Endothelial cell of umbilical vein (primary cell): ENCODE results near the gene MED13. TPM values are rescaled to one million over a fixed set of nuclear protein-coding genes. Genes with fewer than 3 reads are reported as not detected.

Experiments
- BruUV-seq: library from RNA; stranded (reverse); fragments of 400-500 nt; replicated peaks from 2 replicates; lab custom pipeline; 2021; lab: Mats Ljungman, UMichigan
- CTCF ChIA-PET: fragments of 300-600, 350-600 bp; sonication (Branson Sonifier 250); formaldehyde crosslinking; loops from one replicate; lab custom pipeline; 2021; ENCODE audit warnings: antibody characterized with exemption, inconsistent platforms; lab: Charles Lee
- POLR2A ChIA-PET: fragments of 300-600, 350-600 bp; sonication (Branson Sonifier 250); formaldehyde crosslinking; loops from one replicate; lab custom pipeline; 2021; ENCODE audit warnings: antibody characterized with exemption, inconsistent platforms; lab: Charles Lee
- DNase-seq: peaks from one replicate; pipeline ENCODE4 v3.0.0-alpha.2; 2011; ENCODE audit warnings: low read depth, low spot score
- FAIRE-seq: peaks from 2 replicates; lab custom pipeline; 2011; peaks lifted over from hg19 to GRCh38; lab: Jason Lieb, UNC
- H2AFZ ChIP-seq: 2 replicates; pipeline ENCODE4 v1.6.0; 2012; ENCODE audit warnings: low read depth, low read length, control low read depth, inconsistent platforms
- H3K27ac ChIP-seq: 2 replicates; pipeline ENCODE4 v1.5.1; 2011; ENCODE audit warnings: low read depth, mild to moderate bottlenecking, control low read depth, low read length, moderate library complexity; ENCODE audit not compliant: insufficient read depth
- H3K27me3 ChIP-seq, 2 experiments: 2 replicates each; pipeline versions ENCODE4 v1.6.0 to v1.6.1; 2011; ENCODE audit warnings: low read length in 2 of 2, mixed read lengths in 1 of 2; ENCODE audit not compliant: control insufficient read depth in 2 of 2, insufficient read depth in 2 of 2
- H3K36me3 ChIP-seq, 2 experiments: 2 replicates in 1 of 2; 3 replicates in 1 of 2; pipeline ENCODE4 v1.5.1; 2011; ENCODE audit warnings: low read length in 2 of 2, mild to moderate bottlenecking in 1 of 2, moderate library complexity in 1 of 2; ENCODE audit not compliant: control insufficient read depth in 2 of 2, insufficient read depth in 2 of 2; ENCODE audit errors: extremely low read depth in 1 of 2
- H3K4me1 ChIP-seq: 3 replicates; pipeline ENCODE4 v1.5.1; 2011; ENCODE audit warnings: mild to moderate bottlenecking, low read length; ENCODE audit not compliant: control insufficient read depth, insufficient read depth; ENCODE audit errors: extremely low read depth
- H3K4me2 ChIP-seq: 2 replicates; pipeline ENCODE4 v1.6.1; 2011; ENCODE audit warnings: low read length, control low read depth, mixed read lengths; ENCODE audit not compliant: insufficient read depth
- H3K4me3 ChIP-seq, 3 experiments: fragments of 200-600 bp in 1 of 3; sonication (generic), shearing (Covaris generic) in 1 of 3; replicated peaks in 1 of 3; 2 replicates each; pipeline ENCODE4 v1.5.1; 2011 to 2016; ENCODE audit warnings: control low read depth in 3 of 3, low read length in 3 of 3, mild to moderate bottlenecking in 2 of 3, inconsistent platforms in 1 of 3, low read depth in 1 of 3, moderate library complexity in 1 of 3; ENCODE audit not compliant: insufficient read depth in 1 of 3
- H3K79me2 ChIP-seq: 2 replicates; pipeline ENCODE4 v1.6.0; 2012; ENCODE audit warnings: low read length, inconsistent platforms; ENCODE audit not compliant: control insufficient read depth, insufficient read depth
- H3K9ac ChIP-seq: replicated peaks from 2 replicates; pipeline ENCODE3; 2011; ENCODE audit warnings: low read length, control low read depth; ENCODE audit not compliant: insufficient read depth; ENCODE audit errors: extremely low read depth
- H3K9me1 ChIP-seq: replicated peaks from 3 replicates; pipeline ENCODE4 v1.6.0; 2011; ENCODE audit warnings: mild to moderate bottlenecking, low read length; ENCODE audit not compliant: control insufficient read depth, insufficient read depth; ENCODE audit errors: extremely low read depth
- H3K9me3 ChIP-seq: replicated peaks from 2 replicates; pipeline ENCODE4 v1.5.1; 2012; ENCODE audit warnings: low read length, inconsistent platforms; ENCODE audit not compliant: control insufficient read depth, insufficient read depth
- H4K20me1 ChIP-seq: replicated peaks from 2 replicates; pipeline ENCODE3; 2011; ENCODE audit warnings: mild to moderate bottlenecking, low read length; ENCODE audit not compliant: control insufficient read depth, insufficient read depth; ENCODE audit errors: extremely low read depth
- CTCF ChIP-seq, 2 donors: IDR thresholded peaks; 1 replicate in 1 of 2; 2 replicates in 1 of 2; pipeline ENCODE4 v1.5.1; 2011; ENCODE audit warnings: low read length in 2 of 2, mild to moderate bottlenecking in 2 of 2, moderate library complexity in 2 of 2, control low read depth in 1 of 2, inconsistent platforms in 1 of 2, low read depth in 1 of 2; ENCODE audit not compliant: insufficient read depth in 1 of 2; ENCODE audit errors: extremely low read depth in 1 of 2
- EZH2 ChIP-seq: IDR thresholded peaks from 2 replicates; pipeline ENCODE4 v1.6.1; 2012; ENCODE audit warnings: borderline replicate concordance, low read depth, mild to moderate bottlenecking, moderate library complexity, low read length, inconsistent platforms; ENCODE audit not compliant: severe bottlenecking
- FOS ChIP-seq: IDR thresholded peaks from 2 replicates; pipeline ENCODE4 v1.6.1; 2011; ENCODE audit warnings: mild to moderate bottlenecking, low read length, moderate library complexity, borderline replicate concordance; ENCODE audit not compliant: insufficient read depth
- JUN ChIP-seq: IDR thresholded peaks from 2 replicates; pipeline ENCODE4 v1.6.1; 2011; ENCODE audit warnings: borderline replicate concordance, low read depth; ENCODE audit not compliant: insufficient read length, insufficient read depth
- MAX ChIP-seq: IDR thresholded peaks from 2 replicates; pipeline ENCODE4 v1.6.1; 2011; ENCODE audit not compliant: insufficient read depth, insufficient read length
- POLR2AphosphoS5 ChIP-seq: IDR thresholded peaks from 2 replicates; pipeline ENCODE4 v1.6.1; 2012; ENCODE audit warnings: low read depth, mild to moderate bottlenecking, control low read depth, low read length, moderate library complexity; ENCODE audit not compliant: insufficient read depth
- dilution Hi-C: fragments of 300-500 bp; cut with MboI; formaldehyde crosslinking; loops from one replicate; pipeline ENCODE4 v1.15.0; 2019; ENCODE audit warnings: low sequenced_read_pairs; ENCODE audit not compliant: extremely low pct_ligation_motif_present
- intact Hi-C: fragments of 100-400 bp; cut with micrococcal nuclease; formaldehyde crosslinking; loops from one replicate; pipeline ENCODE4 v1.10.0; 2022
- polyA plus RNA-seq, 4 experiments: library from polyadenylated mRNA; depleted of rRNA in 3 of 4; stranded (reverse) in 3 of 4; unstranded in 1 of 4; fragments of >200 nt; gene quantifications; 2 replicates each; pipeline versions ENCODE4 v1.2.1 to v1.2.3, GENCODE V29; 2011 to 2012; ENCODE audit warnings: missing spikeins in 1 of 4
- total RNA-seq: library from RNA; stranded (reverse); gene quantifications from 2 replicates; pipeline ENCODE4 v1.2.3, GENCODE V29; 2021

The MED13 gene
- total and polyA plus RNA-seq, 2 donors (not counting 3 experiments of a cell fraction or from before 2014, with no cell fraction given) = 11.6 to 49.6 TPM

- H3K4me3 ChIP-seq = no peak overlapping the region
- no peaks in the 10 kb centered on the region for H3K36me3 ChIP-seq
- BruUV-seq = no TSS peak
- dilution Hi-C loops (no loop called here), intact Hi-C loops (no loop called here)
- no peak for DNase-seq
- H3K79me2 ChIP-seq = peaks cover 5% of the 10 kb centered on the region
- ChIA-PET POLR2A (no interaction called here), CTCF (no interaction called here)
- no peak overlapping the region for H2AFZ ChIP-seq
- TF ChIP-seq MAX (no peak), POLR2AphosphoS5 (no peak), JUN (no peak), CTCF (IDR thresholded peaks at IDR 0.05; ENCODE audit: extremely low read depth in 1 of 2, insufficient read depth in 1 of 2, low read depth in 1 of 2, low read length in 2 of 2) (no peak), EZH2 (no peak), FOS (no peak)
- no peaks in the 10 kb centered on the region for H4K20me1 ChIP-seq
- no peak overlapping the region for H3K9ac ChIP-seq
- FAIRE-seq = no peak
- no peaks in the 10 kb centered on the region for H3K9me1 ChIP-seq
- no peaks in the 10 kb centered on the region for H3K4me1 ChIP-seq
- H3K9me3 ChIP-seq = no peaks in the 10 kb centered on the region
- no peak overlapping the region for H3K4me2 ChIP-seq
- H3K27me3 ChIP-seq = no peaks in the 10 kb centered on the region
- no peak overlapping the region for H3K27ac ChIP-seq
Measured at GRCh38 chr17:61974115-61974514, 91.0 kb downstream of the MED13 start.
